Fibroblast of skin of abdomen (primary cell): ENCODE results near the gene KRT83.
A peak's percentile ranks its signal among the peaks of the same experiment; 100 is the strongest.
"Not testable (repeated sequence)": the region's sequence is repeated elsewhere in the genome, so short reads cannot be mapped to it uniquely, and the experiment has no call there.

Experiments
- DNase-seq: peaks from one replicate; pipeline ENCODE4 v3.0.0-alpha.2; 2013

KRT83 gene

GRCh38 chr12:52307836-52308805, 13.1 kb downstream of the KRT83 start:
- DNase-seq: peak; percentile 18

- no peak for DNase-seq
Measured at GRCh38 chr12:52306731-52307130, 14.5 kb downstream of the KRT83 start.

- DNase-seq: no peak
Measured at GRCh38 chr12:52305921-52306705, 15.1 kb downstream of the KRT83 start.

DNA sequence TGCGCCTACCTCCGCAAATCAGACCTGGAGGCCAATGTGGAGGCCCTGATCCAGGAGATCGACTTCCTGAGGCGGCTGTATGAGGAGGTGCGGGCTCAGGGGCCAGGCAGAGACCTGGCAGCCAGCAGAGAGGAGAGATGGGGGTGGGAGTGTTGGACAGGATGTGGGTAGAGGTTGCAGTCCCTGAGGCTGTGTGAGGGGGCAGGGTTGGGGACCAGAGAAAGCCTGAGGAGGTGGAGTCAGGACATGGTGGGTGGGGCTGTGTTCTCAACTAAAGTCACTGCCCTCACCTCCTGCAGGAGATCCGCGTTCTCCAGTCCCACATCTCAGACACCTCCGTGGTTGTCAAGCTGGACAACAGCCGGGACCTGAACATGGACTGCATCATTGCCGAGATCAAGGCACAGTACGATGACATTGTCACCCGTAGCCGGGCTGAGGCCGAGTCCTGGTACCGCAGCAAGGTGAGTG, 16.2 kb downstream of the KRT83 start:
- not testable (repeated sequence) for DNase-seq

DNA sequence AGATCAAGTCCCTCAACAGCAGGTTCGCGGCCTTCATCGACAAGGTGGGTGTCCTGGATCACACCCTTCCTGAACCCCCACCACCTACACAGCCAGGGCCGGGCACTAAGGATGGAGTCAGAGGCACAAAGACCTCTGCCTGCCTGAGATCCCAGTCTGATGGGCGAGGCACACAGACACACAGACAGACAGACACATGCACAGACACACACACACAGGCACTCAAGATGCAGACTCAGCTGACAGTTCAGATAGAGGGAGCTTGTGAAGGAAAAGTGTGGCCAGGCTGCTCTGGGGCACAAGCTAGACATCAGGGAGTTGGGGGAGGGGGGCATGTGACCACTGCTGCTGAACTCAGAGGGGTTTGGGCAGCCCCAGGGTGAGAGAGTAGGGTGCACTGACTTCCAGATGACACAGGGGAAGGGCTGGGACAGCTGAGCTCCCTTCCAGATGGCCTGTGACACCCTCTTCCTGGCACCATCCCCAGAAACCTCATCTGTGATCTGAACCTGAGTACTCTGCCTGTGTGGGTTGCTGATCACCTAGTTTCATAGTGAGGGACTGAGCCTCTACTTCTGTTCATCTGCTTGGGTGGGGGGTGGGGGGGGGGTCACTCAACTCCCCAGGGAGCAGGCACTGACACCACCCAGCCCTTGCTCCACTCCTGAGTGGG, 18.8 kb downstream of the KRT83 start:
- DNase-seq: not testable (repeated sequence)

DNA sequence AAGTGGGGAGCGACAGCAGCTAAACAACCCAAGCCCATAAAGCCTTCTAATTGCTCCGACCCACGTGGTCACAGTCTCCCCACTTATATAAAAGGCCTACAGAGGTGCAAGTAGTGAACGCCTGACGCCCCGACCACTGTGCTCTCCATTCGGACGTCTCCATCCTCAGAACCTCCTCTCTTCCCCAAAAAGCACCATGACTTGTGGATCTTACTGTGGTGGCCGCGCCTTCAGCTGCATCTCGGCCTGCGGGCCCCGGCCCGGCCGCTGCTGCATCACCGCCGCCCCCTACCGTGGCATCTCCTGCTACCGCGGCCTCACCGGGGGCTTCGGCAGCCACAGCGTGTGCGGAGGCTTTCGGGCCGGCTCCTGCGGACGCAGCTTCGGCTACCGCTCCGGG, 19.5 kb downstream of the KRT83 start:
- DNase-seq: not testable (repeated sequence)

DNA sequence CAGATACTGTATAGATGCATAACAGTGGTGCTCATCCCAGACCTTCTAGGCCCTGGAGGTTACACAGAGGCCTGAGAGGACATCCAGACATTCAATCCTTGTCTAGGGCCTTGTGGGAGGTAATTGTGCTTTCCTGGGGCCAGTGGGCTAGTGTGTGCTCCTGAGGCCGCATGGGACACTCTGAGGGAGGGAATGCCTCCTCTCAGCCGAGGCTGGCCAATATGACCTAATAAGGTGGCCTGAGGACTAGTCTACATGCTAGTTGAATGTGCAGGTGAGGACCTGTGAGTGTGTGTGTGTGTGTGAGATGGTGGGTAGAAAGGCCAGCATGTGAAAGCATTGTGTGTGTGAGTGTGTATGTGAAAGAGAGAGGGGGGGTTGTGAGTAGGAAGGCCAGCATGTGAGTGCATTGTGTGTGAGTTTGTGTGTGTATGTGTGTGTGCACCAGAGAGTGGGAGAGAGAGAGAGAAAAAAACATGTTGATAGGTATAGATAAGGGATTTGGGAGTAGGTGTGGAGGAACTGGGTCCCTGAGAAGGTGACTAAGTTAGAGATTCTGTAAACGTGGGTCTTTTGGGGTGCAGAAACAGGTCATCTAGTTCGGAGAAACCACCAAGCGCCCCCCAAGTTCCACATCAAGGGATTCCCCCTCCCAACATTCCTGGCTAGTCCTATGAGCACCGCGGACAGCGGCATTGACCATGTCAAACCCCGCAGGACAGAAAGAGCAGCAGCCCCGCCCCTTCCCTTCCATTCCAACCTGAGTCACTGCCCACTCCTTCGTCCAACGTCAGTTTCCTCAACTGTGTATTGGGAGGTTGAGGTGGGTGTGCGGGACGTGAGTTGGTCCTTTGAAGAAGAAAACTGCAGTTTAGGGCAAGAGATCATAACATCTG, 20.2 kb downstream of the KRT83 start:
- no peak for DNase-seq

- DNase-seq: no peak
Measured at GRCh38 chr12:52298677-52299190, 22.5 kb downstream of the KRT83 start.

GRCh38 chr12:52296572-52297215, 24.5 kb downstream of the KRT83 start:
- DNase-seq: no peak

- no peak for DNase-seq
Measured at GRCh38 chr12:52295663-52296062, 25.5 kb downstream of the KRT83 start.

GRCh38 chr12:52294803-52295202, 26.4 kb downstream of the KRT83 start:
- no peak for DNase-seq

DNA sequence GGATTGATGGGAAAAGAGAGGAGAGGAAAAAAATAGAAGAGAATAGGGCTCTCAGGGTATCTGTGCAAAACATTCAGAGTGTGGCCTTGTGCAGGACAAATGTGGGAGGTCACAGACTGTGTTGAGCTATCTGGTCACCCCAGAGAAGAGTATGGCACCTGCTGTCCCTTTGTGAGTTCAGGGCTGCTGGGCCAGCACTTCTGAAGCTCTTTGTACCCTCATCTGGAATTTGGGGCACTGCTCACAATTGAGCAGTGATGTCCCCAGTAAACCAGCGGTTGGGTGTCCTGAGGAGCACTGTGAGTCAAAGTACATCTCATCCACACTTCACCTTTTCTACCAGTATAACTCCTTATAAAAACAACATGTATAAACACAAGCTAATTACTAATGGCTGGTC, 27.3 kb downstream of the KRT83 start:
- no peak for DNase-seq

DNA sequence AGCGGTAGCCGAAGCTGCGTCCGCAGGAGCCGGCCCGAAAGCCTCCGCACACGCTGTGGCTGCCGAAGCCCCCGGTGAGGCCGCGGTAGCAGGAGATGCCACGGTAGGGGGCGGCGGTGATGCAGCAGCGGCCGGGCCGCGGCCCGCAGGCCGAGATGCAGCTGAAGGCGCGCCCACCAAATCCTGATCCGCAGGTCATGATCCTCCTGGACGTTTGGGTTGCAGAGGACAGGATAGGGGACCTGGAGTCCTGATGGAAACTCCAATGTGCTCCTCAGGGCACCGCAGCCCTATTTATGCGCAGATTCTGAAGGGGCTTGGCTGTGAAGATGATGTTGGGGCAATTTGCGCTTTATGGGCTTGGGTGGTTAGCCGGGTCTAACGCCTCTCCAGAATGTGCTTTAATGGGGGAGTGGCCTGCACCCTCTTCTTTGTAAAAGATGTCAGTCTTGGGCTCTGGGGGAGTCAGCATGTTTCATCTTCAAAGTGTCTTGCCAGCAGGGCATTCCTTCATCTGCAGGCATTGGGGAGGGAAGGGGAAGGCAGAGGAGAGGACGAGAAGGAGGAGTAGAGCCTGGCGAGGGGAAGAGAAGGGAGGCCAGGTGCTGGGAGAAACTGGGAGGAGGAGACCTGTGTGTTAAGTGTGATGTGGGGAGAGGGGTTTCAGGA, 29.8 kb downstream of the KRT83 start, which contains the start of gene KRT81:
TSS of gene KRT81 (minus strand) at position 268 of the 669 bp plus-strand sequence. CDS start at position 199, 69 bp downstream.
- DNase-seq: no peak

- not testable (repeated sequence) for DNase-seq
Measured at GRCh38 chr12:52290483-52291134, 30.6 kb downstream of the KRT83 start.

DNA sequence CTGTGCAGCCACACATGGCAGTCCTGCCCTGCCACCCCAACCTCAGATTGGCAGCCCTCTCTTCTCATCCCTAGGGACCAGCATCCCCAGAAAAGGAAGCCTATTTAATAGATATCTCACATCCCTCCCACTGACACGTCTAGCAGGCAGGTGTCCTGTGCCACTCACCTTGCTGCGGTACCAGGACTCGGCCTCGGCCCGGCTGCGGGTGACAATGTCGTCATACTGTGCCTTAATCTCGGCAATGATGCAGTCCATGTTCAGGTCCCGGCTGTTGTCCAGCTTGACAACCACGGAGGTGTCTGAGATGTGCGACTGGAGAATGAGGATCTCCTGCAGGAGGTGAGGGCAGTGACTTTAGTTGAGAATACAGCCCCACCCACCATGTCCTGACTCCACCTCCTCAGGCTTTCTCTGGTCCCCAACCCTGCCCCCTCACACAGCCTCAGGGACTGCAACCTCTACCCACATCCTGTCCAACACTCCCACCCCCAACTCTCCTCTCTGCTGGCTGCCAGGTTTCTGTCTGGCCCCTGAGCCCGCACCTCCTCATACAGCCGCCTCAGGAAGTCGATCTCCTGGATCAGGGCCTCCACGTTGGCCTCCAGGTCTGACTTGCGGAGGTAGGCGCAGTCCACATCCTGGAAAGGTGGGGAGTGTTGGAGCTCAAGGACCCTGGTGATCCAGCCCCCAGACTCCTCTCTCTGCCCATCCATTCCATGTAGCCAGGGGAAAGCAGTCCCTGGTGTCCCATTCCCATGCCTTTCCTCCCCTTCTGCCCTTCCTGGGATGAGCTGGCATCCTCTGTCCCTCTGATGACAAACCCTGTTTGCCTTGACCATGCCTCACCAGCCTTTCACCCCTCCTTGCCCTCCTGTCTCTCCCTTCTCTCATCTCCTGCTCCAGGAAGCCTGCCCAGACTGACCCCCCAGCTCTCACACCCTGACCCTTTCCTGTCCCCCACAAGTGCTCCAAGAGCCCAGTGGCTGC, 33.1 kb downstream of the KRT83 start:
- DNase-seq: not testable (repeated sequence)

- DNase-seq: not testable (repeated sequence)
Measured at GRCh38 chr12:52286857-52287785, 34.1 kb downstream of the KRT83 start.
